Pulmonary artery endothelial cell (primary cell): Measurements from ENCODE around the gene FANCC. TPM values are rescaled to one million over a fixed set of nuclear protein-coding genes. Genes with fewer than 3 reads are reported as not detected.
"Not testable (repeated sequence)": the region's sequence is repeated elsewhere in the genome, so short reads cannot be mapped to it uniquely, and the experiment has no call there.

ENCODE experiments used
- DNase-seq: peaks from one replicate; pipeline ENCODE4 v3.0.0-alpha.2; 2011; ENCODE audit warnings: low read depth, low spot score
- total RNA-seq: library from RNA; depleted of rRNA; stranded (reverse); fragments of >200 nt; gene quantifications from 2 replicates; pipeline ENCODE4 v1.2.3, GENCODE V29; 2014

The FANCC gene
- total RNA-seq, 1 donor from 2014 or later: 5.1 TPM

DNA sequence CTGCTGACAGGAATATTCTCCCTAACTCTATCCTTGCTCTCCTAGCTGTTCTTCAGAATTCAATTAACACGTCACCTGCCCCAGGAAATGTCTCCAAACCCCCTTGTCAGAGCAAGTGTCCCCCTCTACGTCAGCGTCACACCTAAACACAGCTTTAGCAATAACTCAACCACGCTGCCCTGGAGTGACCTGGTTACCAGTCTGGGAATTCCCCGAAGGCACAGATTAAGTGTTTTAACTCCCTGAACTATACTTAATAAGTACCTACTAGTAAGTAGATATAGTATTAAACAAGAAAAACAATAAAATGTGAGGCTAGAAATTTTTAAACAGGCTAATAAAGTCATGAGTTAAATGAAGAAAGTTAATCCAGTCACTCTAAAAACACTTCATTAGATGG is 78.4 kb downstream of the FANCC start:
- DNase-seq: no peak

GRCh38 chr9:95237336-95237735 is 80.2 kb downstream of the FANCC start:
- no peak for DNase-seq

DNA sequence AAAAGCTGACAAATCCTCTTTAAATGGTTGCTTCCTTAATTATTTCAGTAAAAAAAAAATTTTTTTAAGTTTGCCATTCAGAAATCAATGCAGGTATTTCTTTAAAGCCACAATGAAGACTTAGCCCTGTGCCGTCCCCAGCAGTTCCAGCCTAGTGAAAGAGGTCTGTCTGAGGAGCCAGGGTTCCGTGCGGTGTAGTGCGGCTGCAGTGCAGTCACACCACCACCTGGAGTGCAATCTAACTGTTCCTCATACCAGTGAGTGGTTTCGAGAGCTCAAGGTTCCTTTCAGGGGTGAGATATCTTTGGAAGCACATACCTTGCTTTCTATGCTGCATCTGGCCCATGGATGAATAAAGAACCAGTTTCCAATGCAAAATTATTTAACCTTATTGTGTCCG is 87.5 kb downstream of the FANCC start:
- no peak for DNase-seq

DNA sequence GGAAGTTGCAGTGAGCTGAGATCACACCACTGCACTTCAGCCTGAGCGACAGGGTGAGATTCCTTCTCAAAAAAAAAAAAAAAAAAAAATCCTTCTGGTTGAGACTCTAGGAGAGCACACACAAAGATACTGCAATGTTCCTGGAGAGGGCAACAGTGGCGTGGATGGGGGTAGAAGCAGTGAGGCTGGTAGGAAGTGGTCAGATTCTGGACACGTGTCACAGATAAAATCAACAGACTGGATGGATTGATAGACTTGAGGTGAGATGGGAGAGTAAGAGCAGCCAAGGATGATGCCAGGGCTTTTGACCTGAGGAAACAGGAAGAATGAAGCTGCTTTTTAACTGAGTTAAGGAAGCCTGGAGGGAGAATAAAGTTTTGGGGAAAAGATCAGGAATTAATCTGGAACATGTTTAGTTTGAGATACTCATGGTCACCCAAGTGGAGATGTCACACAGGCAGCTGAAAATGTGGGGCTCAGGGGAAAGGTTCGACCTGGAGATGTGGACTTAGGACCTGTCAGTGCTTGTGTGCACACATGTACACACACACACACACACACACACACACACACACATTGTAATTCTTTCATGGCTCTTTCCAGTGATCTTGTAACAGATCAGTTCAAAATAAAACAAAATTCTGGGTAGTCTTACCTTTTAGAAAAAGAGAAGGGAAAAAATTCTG is 88.1 kb downstream of the FANCC start:
- DNase-seq: no peak

DNA sequence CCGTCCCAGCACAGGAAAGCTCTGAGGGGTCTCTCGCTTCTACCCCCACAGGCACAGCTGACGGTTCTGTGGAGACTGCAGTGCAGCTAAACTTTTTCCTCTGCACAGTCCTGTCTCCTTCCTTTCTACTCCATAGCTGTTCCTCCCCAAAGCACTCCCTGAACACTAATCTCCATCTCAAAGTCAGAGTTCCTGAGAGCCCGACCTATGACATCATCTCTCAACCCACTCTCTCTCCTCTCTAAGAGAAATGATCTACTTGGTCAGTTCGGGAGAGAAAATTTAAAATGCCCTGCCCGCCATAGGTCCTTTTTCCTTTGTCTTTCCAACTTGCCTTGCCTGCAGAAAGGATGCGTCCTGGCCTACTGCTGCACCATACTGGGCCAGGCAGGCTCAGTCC is 90.6 kb downstream of the FANCC start:
- DNase-seq: no peak

GRCh38 chr9:95225726-95226106 is 91.8 kb downstream of the FANCC start:
- no peak for DNase-seq

DNA sequence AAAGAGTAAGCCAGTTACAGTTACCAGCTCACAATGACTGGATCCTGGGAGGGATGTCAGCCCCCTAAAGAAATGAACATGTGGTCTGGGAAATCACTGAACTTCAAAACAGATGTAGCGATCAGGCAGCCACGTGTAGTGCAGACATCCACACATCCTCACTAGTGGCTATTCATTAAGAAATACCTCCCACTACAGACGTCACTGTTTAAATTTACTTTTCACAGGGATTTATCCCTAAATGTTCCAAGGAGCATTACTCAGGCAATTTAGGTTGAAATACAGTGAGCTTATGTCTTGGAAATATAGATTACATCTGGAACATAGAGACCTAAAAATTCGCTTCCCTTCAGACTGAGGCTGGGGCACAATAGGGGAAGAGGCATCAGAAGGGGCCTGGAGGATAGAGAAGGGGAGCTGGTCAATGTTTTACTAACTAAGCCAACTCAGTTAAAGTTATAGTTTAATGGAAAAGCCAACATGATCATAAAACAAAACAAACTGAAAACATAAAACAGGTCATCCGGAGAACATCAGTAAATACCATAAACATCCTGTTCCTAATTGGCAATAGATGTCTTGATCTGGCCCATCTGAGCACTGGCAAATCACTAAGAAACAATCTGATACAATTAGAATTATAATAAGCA is 92.3 kb downstream of the FANCC start:
- no peak for DNase-seq

- DNase-seq: no peak
These were observed 93.0 kb downstream of the FANCC start for GRCh38 chr9:95224376-95225019.

- not testable (repeated sequence) for DNase-seq
These were observed 97.2 kb downstream of the FANCC start for GRCh38 chr9:95220352-95220751.

DNA sequence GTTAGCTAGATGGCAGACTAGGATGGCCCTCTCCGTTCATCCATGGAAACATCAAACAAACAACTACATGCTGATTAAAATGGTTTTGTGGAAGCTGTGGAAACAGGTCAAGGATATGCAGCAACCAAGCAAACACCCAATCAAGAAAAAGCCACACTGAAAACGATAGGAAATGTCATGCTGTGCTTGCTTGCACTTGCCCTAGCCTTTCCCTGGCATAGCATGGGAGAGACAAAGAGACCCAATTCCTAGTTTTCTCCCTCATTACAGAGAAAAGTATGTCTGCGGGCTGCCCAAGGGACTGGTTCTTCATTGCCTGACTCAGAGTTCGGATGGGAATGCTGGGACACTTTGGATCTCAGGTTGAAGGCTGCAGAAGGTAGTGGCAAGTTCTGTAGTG is 98.7 kb downstream of the FANCC start:
- no peak for DNase-seq

DNA sequence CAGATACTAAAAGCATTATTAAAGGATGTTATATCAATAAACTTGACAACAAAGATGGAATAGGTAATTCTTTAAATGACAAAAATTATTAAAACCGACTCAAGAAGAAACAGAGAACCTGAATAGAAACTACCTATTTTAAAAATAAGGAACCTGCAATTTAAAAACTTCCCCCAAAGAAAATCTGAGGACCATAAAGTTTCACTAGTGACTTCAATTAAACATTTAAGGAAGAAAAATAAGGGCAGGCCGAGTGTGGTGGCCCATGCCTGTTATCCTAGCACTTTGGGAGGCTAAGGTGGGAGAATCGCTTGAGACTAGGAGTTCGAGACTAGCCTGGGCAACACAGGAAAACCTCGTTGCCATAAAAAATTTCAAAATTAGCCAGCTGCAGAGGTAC is 99.6 kb downstream of the FANCC start:
- no peak for DNase-seq

DNA sequence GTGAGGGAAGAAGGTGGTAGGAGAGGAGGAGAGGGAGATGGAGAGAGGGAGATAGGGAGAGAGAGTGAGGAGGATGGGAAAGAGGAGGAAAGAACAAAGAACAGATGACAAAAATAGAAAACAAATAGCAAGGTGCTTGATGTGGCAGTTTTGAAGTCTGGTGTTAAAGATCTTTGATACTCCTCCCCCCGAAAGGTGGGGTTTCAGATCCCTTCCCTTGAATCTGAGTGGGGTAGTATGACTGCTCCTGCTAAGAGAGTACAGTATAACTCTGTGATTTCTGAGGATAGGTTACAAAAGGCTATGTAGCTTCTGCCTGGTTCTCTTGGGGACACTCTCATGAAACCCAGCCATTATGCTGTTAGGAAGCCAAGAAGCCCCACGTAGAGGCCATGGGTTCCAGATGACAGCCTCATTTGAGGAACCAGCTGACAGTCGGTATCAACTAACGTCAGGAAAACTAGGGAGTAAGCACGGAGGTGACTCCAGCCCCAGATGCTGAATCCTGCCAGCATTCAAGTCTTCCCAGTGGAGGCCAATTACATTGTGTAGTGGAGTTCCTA is 102.1 kb downstream of the FANCC start:
- DNase-seq: no peak

DNA sequence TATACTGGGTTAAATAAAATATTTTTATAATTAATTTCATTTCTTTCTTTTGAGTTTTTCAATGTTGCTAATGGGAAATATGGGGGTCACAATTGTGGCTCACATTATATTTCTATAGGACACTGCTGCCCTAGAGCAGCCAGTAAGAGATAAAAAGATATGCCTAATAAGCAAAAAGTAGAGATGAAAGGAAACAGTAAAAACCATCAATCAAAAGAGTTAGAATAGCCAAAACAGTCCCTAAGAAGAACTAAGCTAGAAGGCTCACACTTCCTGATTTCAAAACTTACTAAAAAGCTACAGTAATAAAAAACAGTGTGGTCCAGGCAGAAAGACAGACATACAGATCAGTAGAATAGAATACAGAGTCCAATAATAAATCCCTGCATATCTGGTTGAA is 104.4 kb downstream of the FANCC start:
- DNase-seq: no peak

DNA sequence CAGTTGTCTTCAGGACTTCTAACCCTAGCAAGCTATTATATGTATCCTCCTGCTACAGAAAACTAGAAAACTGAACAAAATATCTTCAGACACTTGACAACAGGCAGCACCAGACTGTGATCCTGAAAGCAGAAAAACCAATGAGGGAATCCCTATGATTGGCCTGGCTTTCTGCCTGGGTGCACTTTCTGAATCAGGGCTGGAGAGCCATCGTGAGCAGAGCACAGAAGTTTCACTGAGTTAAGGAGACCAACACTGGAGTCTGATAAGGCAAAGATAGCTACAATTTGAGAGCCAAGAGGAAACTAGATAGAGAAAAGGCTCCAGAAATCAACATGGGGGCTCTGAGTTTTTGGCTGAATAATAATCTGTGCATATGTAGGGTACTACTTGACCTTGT is 106.5 kb downstream of the FANCC start:
- no peak for DNase-seq

GRCh38 chr9:95207403-95207802 is 110.1 kb downstream of the FANCC start:
- DNase-seq: no peak

DNA sequence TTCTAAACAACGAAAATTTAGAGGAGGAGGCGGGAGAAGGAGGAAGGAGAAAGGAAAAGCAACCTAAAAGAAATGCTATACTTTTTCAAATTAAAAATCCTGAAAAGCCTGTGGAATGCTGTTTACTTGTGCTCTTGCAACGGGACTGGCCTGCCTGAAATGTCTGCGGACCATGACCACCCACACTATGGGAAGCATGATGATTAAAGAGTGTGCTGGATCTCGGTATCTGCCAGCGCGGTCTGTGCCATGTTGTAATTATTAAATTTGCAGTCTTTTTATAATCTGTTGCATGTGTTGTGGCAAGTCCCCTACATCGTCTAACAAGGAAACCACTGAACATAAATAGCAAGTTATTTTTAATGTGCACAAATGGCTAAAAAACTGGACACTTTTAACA is 111.4 kb downstream of the FANCC start:
- DNase-seq: no peak

GRCh38 chr9:95204710-95205109 is 112.8 kb downstream of the FANCC start:
- DNase-seq: no peak

DNA sequence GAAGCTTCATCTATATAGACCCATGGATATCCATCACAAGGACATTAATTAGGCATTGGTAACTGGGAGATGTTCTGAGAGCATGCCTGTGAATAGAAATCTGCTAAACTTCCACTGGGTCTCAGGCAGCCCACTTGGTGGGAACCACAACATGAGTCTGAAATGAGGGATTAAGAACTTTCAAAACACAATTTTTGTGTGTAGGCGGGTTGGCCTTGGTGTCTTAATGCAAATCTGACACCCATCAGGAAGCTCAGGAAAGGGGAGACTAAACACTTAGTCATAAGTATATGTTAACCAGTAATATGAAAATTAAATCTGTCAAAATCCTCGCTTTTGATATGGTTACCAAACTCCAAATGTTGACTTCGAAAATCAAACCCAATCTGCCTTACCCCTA is 113.2 kb downstream of the FANCC start:
- DNase-seq: no peak

- DNase-seq: not testable (repeated sequence)
These were observed 114.5 kb downstream of the FANCC start for GRCh38 chr9:95203019-95203418.

DNA sequence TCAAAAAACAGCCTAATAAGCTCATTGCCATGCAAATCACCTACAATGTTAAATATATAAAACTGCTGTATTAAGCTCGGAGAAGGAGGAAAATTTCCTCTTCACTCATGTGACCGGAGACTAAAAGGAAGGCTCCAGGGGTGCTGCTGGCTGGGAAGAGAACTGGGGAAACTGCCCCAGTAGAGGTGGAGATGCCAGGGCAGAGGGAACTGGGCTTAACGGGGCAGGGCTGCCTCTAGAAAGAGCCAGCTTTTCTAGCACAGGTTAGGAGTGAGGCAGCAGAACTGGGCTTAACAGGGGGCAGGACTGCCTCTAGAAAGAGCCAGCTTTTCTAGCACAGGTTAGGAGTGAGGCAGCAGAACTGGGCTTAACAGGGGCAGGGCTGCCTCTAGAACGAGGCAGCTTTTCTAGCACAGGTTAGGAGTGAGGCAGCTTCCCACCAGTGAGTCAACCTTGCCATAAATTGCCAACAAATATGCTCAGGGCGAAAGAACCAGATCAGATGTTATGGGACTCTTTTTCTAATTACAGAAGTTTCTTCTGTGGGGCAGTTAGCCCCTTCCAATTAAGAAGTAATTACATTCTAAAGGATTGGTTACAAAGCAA is 115.3 kb downstream of the FANCC start:
- no peak for DNase-seq

DNA sequence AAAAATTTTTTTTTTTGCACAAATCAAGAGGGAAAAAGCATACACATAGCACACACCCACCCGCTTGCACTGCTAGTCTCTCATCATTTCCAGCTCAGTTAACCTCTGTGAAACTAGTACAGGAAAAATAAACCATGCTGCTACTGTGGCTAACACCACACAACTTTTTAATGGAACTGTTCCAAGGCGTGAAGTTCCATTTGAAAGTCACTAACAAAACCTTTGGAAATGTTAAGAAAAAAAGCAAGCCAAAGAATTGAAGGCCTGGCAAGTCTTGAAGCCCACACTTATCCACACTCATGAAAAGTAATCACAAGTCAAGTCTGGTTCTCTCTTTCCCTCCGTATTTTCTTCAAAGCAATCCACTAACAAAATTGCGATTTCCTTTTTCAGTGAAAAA is 116.3 kb downstream of the FANCC start:
- DNase-seq: no peak

DNA sequence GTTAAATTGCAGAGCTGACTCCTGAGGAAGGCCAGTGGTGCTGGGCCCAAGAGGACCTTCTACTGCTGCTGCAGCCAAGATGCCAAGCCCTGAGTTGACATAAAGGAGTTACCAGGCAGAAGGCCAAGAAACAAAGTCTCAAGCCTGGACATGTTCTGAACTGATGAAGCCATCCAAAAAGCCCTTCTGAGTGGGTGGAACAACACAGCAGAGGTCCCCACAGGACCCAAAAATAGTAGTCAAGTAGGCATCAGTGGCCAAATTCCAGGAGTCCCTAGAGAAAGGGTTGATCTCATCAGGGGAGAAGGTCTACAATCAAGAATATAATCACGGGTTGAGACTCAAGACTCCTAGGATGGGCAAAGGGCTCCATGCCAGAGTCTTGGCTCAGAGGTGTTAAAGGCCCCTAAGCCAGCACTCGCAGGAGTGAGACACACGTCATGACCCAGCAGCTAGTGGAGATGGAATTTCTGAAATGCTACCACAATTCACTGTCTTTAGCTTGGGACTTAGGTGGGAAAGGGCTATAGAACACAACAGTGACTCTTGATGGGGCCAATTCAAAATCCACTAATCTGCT is 119.7 kb downstream of the FANCC start:
- DNase-seq: no peak
